DMS53 (cell line): Measurements from ENCODE around the gene SPTLC3.

Source experiments
- DNase-seq: peaks from one replicate; lab custom pipeline; 2025; lab: John Stamatoyannopoulos, UW

SPTLC3 gene

GRCh38 chr20:13186043-13186774 is 177.4 kb downstream of the SPTLC3 start:
- DNase-seq, result no peak

- DNase-seq, result no peak
These were observed 179.1 kb downstream of the SPTLC3 start for GRCh38 chr20:13187899-13188298.

GRCh38 chr20:13199279-13199678 is 190.5 kb downstream of the SPTLC3 start:
- peak; percentile 49 for DNase-seq

- peak; percentile 31 for DNase-seq
These were observed 192.2 kb downstream of the SPTLC3 start for GRCh38 chr20:13200767-13201500.

- DNase-seq, result no peak
These were observed 193.8 kb downstream of the SPTLC3 start for GRCh38 chr20:13202565-13202964.

DNA sequence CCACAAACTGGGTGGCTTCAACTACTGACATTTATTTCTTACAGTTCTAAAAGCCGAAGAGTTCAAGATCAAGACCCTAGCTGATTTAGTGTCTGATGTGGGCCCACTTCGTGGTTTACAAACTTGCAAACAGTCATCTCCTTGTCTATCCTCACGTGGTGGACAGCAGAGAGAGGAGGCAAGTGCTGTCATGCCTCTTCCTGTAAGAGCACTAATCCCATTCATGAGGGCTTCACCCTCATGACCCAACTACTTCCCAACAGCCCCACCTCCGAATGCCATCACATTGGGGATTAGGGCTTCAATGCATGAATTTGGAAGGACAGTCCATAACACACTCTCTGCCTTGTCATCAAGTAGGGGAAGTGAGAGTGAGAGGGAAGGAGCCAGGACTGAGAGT is 196.7 kb downstream of the SPTLC3 start:
- no peak for DNase-seq

DNA sequence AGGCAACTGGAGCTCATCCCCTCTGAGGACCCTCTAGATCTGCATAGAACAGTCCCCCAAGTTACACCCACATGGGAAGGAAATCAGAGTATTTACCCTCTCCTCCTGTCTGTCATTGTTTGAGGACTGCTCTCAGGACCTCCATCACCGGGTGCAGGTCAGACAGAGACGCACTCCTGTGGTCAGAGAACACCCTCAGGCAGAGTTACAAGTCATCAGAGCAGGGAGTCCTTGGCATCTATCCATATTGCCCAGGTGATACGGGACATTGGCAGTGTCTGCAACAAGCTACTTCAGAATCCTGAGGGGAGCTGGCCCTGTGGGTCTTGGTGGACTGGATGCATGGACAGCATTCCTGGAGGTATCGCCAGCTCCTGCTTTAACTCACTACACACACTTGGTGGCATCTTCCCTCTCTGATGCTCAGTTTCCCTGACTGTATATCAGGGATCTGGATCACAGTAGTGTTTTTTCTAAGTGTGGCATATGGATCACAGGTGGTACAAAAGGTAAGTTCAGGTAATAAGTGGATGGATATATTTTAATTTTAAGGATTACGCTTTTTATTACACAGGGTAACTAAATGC is 197.2 kb downstream of the SPTLC3 start:
- DNase-seq, result no peak

DNA sequence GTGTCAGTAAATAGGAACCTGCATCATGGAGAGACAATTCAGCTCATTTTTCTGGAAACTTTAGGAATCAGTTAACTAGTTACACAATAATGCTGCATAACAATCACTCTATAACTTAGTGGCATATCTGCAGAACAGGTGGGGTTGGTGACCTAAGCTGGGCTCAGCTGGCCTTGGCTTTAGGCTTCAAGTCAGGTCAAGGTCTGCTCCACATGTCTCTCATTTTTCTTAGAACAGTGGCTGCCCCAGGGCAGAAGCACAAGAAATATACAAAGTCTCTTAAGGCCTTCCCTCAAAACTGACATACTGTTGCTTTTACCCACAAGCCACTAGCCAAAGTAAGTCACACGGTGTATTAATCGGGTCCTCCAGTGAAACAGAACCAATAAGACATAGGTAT is 198.2 kb downstream of the SPTLC3 start:
- DNase-seq, result no peak

DNA sequence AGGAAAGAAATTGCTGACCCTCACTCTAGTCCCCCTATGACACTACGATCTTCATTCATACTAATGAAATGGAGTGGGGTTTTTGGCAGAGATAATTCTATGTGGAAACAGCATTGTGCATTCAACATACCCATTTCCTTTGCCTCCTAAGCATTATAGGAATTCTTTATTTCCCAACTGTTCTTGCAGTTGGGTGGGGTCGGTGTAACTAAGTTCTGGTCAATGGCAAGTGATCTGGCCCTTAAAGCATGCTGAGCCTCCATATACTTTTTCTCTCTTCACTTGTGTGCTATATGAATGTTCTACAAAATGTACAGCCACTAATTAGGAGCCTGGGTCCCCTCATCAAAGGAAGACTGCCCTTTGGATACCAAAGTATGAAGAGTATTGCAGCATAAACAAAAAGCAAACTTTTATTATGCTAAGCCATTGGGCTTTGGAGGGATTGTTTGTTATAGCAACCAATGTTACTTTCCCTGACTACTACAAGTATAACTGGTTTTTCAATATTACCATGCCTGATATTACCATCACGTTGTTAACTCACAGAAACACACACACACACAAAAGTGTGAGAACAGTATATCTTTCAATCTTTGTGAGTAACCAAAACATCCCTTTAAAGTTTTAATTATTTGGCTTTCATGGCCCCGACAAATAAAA is 203.3 kb downstream of the SPTLC3 start:
- DNase-seq, result no peak

- DNase-seq, result no peak
These were observed 204.0 kb downstream of the SPTLC3 start for GRCh38 chr20:13212750-13213149.

GRCh38 chr20:13213335-13213734 is 204.6 kb downstream of the SPTLC3 start:
- no peak for DNase-seq

DNA sequence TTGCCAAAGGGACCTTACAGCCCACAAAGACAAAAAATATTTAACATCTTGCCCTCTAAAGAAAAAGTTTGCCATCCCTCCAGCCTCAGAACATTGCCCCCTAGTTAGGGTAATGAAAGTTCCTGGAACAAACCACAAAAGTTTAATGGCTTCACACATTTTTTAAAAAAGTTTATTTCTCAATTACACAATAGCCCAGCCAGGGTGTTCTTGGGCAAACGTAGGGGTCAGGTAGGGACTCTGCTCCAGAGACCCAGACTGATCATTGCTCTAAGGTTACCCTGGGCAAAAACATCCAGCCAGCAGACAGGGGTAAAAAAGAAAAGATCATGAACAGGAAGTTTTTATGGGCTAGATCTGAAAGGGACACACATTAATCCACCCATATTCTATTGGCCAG is 207.8 kb downstream of the SPTLC3 start:
- DNase-seq, result no peak
